Sigmoid colon (tissue), 3 donors: ENCODE results near the gene SLC35F2.

ENCODE experiments used
- POLR2A ChIP-seq, 2 donors: fragments of 450-650 bp; IDR thresholded peaks; one replicate each; pipeline ENCODE4 v1.6.1; 2016; ENCODE audit warnings: antibody characterized with exemption in 2 of 2, mild to moderate bottlenecking in 2 of 2, moderate library complexity in 2 of 2
- TF ChIP-seq, protein P1 (sequence below), 4 experiments: fragments of 450-650 bp in 3 of 4; fragments of 200-600 bp in 1 of 4; IDR thresholded peaks; one replicate each; pipeline ENCODE4 v1.5.1; 2016 to 2019; ENCODE audit warnings: antibody characterized with exemption in 4 of 4, mild to moderate bottlenecking in 3 of 4, moderate library complexity in 2 of 4

DNA sequence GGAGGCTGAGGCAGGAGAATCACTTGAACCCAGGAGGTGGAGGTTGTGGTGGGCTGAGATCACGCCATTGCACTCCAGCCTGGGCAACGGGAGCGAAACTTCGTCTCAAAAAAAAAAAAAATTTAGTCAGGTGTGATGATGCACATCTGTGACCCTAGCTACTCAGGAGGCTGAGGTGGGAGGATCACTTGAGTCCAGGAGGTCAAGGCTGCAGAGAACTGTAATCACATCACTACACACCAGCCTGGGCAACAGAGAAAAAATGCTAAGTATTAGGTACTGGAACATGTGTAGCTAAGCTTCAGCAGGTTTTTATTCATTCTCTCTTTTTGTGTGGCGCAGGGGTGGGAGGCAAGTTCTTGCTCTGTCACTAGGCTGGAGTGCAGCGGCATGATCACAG lies 82.5 kb downstream of the SLC35F2 start:
- TF ChIP-seq, protein P1, sequence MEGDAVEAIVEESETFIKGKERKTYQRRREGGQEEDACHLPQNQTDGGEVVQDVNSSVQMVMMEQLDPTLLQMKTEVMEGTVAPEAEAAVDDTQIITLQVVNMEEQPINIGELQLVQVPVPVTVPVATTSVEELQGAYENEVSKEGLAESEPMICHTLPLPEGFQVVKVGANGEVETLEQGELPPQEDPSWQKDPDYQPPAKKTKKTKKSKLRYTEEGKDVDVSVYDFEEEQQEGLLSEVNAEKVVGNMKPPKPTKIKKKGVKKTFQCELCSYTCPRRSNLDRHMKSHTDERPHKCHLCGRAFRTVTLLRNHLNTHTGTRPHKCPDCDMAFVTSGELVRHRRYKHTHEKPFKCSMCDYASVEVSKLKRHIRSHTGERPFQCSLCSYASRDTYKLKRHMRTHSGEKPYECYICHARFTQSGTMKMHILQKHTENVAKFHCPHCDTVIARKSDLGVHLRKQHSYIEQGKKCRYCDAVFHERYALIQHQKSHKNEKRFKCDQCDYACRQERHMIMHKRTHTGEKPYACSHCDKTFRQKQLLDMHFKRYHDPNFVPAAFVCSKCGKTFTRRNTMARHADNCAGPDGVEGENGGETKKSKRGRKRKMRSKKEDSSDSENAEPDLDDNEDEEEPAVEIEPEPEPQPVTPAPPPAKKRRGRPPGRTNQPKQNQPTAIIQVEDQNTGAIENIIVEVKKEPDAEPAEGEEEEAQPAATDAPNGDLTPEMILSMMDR (IDR thresholded peaks at IDR 0.05) = no peak
- no peak for TF ChIP-seq POLR2A (IDR thresholded peaks at IDR 0.05)
